Trophoblast cell (in vitro differentiated cells and primary cell): ENCODE data around the gene FAM241A.

Experiments
- DNase-seq, 2 donors: peaks; one replicate each; pipeline ENCODE4 v3.0.0-alpha.2; 2016
- H2AFZ ChIP-seq: 2 replicates; pipeline ENCODE4 v1.6.1; 2013; ENCODE audit warnings: low read length, moderate library complexity, mild to moderate bottlenecking; ENCODE audit not compliant: insufficient read depth, poor library complexity
- H2AK5ac ChIP-seq: 2 replicates; pipeline ENCODE4 v1.6.1; 2013; ENCODE audit warnings: mild to moderate bottlenecking, low read length
- H2BK120ac ChIP-seq: 2 replicates; pipeline ENCODE4 v1.6.1; 2013; ENCODE audit warnings: low read length, mild to moderate bottlenecking, moderate library complexity; ENCODE audit not compliant: insufficient read depth, poor library complexity
- H2BK12ac ChIP-seq: 2 replicates; pipeline ENCODE4 v1.6.1; 2013; ENCODE audit warnings: mild to moderate bottlenecking, low read length, moderate library complexity
- H2BK5ac ChIP-seq: 2 replicates; pipeline ENCODE4 v1.6.1; 2013; ENCODE audit warnings: low read length, low read depth, moderate library complexity, mild to moderate bottlenecking; ENCODE audit not compliant: poor library complexity
- H3K14ac ChIP-seq: 2 replicates; pipeline ENCODE4 v1.6.1; 2013; ENCODE audit warnings: mild to moderate bottlenecking, low read length
- H3K18ac ChIP-seq: 2 replicates; pipeline ENCODE4 v1.6.1; 2013; ENCODE audit warnings: mild to moderate bottlenecking, low read length
- H3K23ac ChIP-seq: 2 replicates; pipeline ENCODE4 v1.6.1; 2013; ENCODE audit warnings: low read length
- H3K27ac ChIP-seq: 2 replicates; pipeline ENCODE4 v1.5.1; 2013; ENCODE audit warnings: low read depth, mild to moderate bottlenecking, inconsistent platforms, low read length, moderate library complexity
- H3K27me3 ChIP-seq: 2 replicates; pipeline ENCODE4 v1.6.1; 2013; ENCODE audit warnings: inconsistent platforms, mild to moderate bottlenecking, low read length, moderate library complexity; ENCODE audit not compliant: insufficient read depth
- H3K36me3 ChIP-seq, 2 experiments: 1 replicate in 1 of 2; 2 replicates in 1 of 2; pipeline ENCODE4 v1.6.1; 2013; ENCODE audit warnings: low read length in 2 of 2, mild to moderate bottlenecking in 2 of 2, moderate library complexity in 1 of 2; ENCODE audit not compliant: insufficient read depth in 2 of 2, control insufficient read depth in 1 of 2
- H3K4ac ChIP-seq: 2 replicates; pipeline ENCODE4 v1.6.1; 2013; ENCODE audit warnings: low read depth, mild to moderate bottlenecking, low read length, moderate library complexity
- H3K4me1 ChIP-seq, 2 experiments: 1 replicate in 1 of 2; 2 replicates in 1 of 2; pipeline ENCODE4 v1.6.1; 2013; ENCODE audit warnings: low read length in 2 of 2, mild to moderate bottlenecking in 2 of 2, moderate library complexity in 1 of 2; ENCODE audit not compliant: insufficient read depth in 2 of 2, control insufficient read depth in 1 of 2
- H3K4me2 ChIP-seq: 2 replicates; pipeline ENCODE4 v1.6.1; 2013; ENCODE audit warnings: inconsistent platforms, mild to moderate bottlenecking, low read length, moderate library complexity
- H3K4me3 ChIP-seq: 2 replicates; pipeline ENCODE4 v1.5.1; 2013; ENCODE audit warnings: mild to moderate bottlenecking, low read depth, low read length, inconsistent platforms
- H3K79me1 ChIP-seq: one replicate; pipeline ENCODE4 v1.6.1; 2013; ENCODE audit warnings: low read length
- H3K79me2 ChIP-seq: 2 replicates; pipeline ENCODE4 v1.6.1; 2013; ENCODE audit warnings: low read length, mild to moderate bottlenecking; ENCODE audit not compliant: control insufficient read depth, insufficient read depth, poor library complexity
- H3K9ac ChIP-seq: 2 replicates; pipeline ENCODE4 v1.6.1; 2013; ENCODE audit warnings: mild to moderate bottlenecking, low read length
- H3K9me3 ChIP-seq: 2 replicates; pipeline ENCODE4 v1.6.1; 2013; ENCODE audit warnings: low read depth, mild to moderate bottlenecking, control low read depth, inconsistent platforms, low read length; ENCODE audit not compliant: insufficient read depth
- H4K12ac ChIP-seq: 2 replicates; pipeline ENCODE4 v1.6.1; 2013; ENCODE audit warnings: low read depth, mild to moderate bottlenecking, low read length, moderate library complexity
- H4K8ac ChIP-seq: 2 replicates; pipeline ENCODE4 v1.6.1; 2013; ENCODE audit warnings: low read depth, mild to moderate bottlenecking, low read length, moderate library complexity
- H4K91ac ChIP-seq: one replicate; pipeline ENCODE4 v1.6.1; 2013; ENCODE audit warnings: low read depth, mild to moderate bottlenecking, low read length, moderate library complexity
- WGBS: extraction: QIAGEN DNeasy Blood & Tissue Kit; methylation state at CpG from one replicate; pipeline ENCODE4 v1.1.7; 2013; ENCODE audit warnings: missing lambda C conversion rate; ENCODE audit not compliant: insufficient read length, insufficient coverage; ENCODE audit errors: extremely low coverage; 5-methylcytosine and 5-hydroxymethylcytosine counted together

FAM241A gene

GRCh38 chr4:112172180-112172579 is 26.9 kb downstream of the FAM241A start:
- no peak overlapping the region for H2AFZ ChIP-seq
- no peak overlapping the region for H2AK5ac ChIP-seq
- H3K27me3 ChIP-seq: no peaks in the 10 kb centered on the region
- H2BK120ac ChIP-seq: no peak overlapping the region
- H3K4ac ChIP-seq: no peak overlapping the region
- H3K9ac ChIP-seq: no peak overlapping the region
- no peak overlapping the region for H3K14ac ChIP-seq
- no peak overlapping the region for H3K27ac ChIP-seq
- no peak overlapping the region for H2BK12ac ChIP-seq
- H3K18ac ChIP-seq: no peak overlapping the region
- no peak overlapping the region for H2BK5ac ChIP-seq
- no peaks in the 10 kb centered on the region for H3K9me3 ChIP-seq
- H3K36me3 ChIP-seq: no peaks in the 10 kb centered on the region
- DNase-seq: no peak
- no CpG with 5 or more reads among the region's 1 CpG for WGBS
- no peak overlapping the region for H3K23ac ChIP-seq
- H3K79me2 ChIP-seq: no peaks in the 10 kb centered on the region
- no peak overlapping the region for H3K4me3 ChIP-seq
- no peaks in the 10 kb centered on the region for H3K79me1 ChIP-seq
- H4K8ac ChIP-seq: no peak overlapping the region
- no peak overlapping the region for H4K12ac ChIP-seq
- no peaks in the 10 kb centered on the region for H3K4me1 ChIP-seq
- H4K91ac ChIP-seq: no peak overlapping the region
- no peak overlapping the region for H3K4me2 ChIP-seq

GRCh38 chr4:112173593-112174558 is 28.6 kb downstream of the FAM241A start:
- no peak for DNase-seq
- Histone ChIP-seq H2BK12ac (peak overlapping the region; percentile 44), H3K79me1 (no peaks in the 10 kb centered on the region), H3K27me3 (no peaks in the 10 kb centered on the region), H3K14ac (no peak overlapping the region), H3K79me2 (no peaks in the 10 kb centered on the region), H3K4me3 (no peak overlapping the region), H2BK120ac (no peak overlapping the region), H2AK5ac (no peak overlapping the region), H4K12ac (no peak overlapping the region), H4K91ac (no peak overlapping the region), H3K23ac (no peak overlapping the region), H3K4me1 (no peaks in the 10 kb centered on the region), H2AFZ (no peak overlapping the region), H3K4me2 (no peak overlapping the region), H3K9ac (no peak overlapping the region), H2BK5ac (no peak overlapping the region), H4K8ac (no peak overlapping the region), H3K4ac (no peak overlapping the region), H3K18ac (no peak overlapping the region), H3K36me3 (no peaks in the 10 kb centered on the region), H3K9me3 (no peaks in the 10 kb centered on the region), H3K27ac (no peak overlapping the region)
- WGBS: no CpG with 5 or more reads among the region's 8 CpGs

GRCh38 chr4:112175840-112176239 is 30.6 kb downstream of the FAM241A start:
- Histone ChIP-seq H3K14ac (no peak overlapping the region), H3K18ac (no peak overlapping the region), H3K4me1 (no peaks in the 10 kb centered on the region), H4K8ac (no peak overlapping the region), H3K79me1 (no peaks in the 10 kb centered on the region), H3K4me2 (no peak overlapping the region), H2BK120ac (no peak overlapping the region), H3K27me3 (no peaks in the 10 kb centered on the region), H3K9me3 (no peaks in the 10 kb centered on the region), H3K27ac (no peak overlapping the region), H3K23ac (no peak overlapping the region), H3K9ac (no peak overlapping the region), H4K91ac (no peak overlapping the region), H2AFZ (no peak overlapping the region), H4K12ac (no peak overlapping the region), H2AK5ac (no peak overlapping the region), H2BK5ac (no peak overlapping the region), H3K4me3 (no peak overlapping the region), H2BK12ac (no peak overlapping the region), H3K36me3 (no peaks in the 10 kb centered on the region), H3K4ac (no peak overlapping the region), H3K79me2 (no peaks in the 10 kb centered on the region)
- DNase-seq: no peak
- no CpG with 5 or more reads among the region's 4 CpGs for WGBS

- Histone ChIP-seq H3K4me1 (no peaks in the 10 kb centered on the region), H3K27me3 (no peaks in the 10 kb centered on the region), H4K12ac (no peak overlapping the region), H3K79me2 (no peaks in the 10 kb centered on the region), H3K36me3 (no peaks in the 10 kb centered on the region), H3K9ac (no peak overlapping the region), H3K4me3 (no peak overlapping the region), H4K91ac (no peak overlapping the region), H3K27ac (no peak overlapping the region), H4K8ac (no peak overlapping the region), H2BK5ac (no peak overlapping the region), H2AFZ (no peak overlapping the region), H3K79me1 (no peaks in the 10 kb centered on the region), H2BK12ac (no peak overlapping the region), H3K23ac (no peak overlapping the region), H2BK120ac (no peak overlapping the region), H3K9me3 (no peaks in the 10 kb centered on the region), H3K18ac (no peak overlapping the region), H2AK5ac (no peak overlapping the region), H3K4ac (no peak overlapping the region), H3K4me2 (no peak overlapping the region), H3K14ac (no peak overlapping the region)
- WGBS: no CpG with 5 or more reads among the region's 2 CpGs
- DNase-seq: no peak
Observed at GRCh38 chr4:112176596-112176995, 31.3 kb downstream of the FAM241A start.
